ENCODE results near the gene MRPS18A. TPM values are rescaled to one million over a fixed set of nuclear protein-coding genes. Genes with fewer than 3 reads are reported as not detected.

MRPS18A gene
- total and polyA plus RNA-seq, 2 of the 13 experiments (the other 11 are each of a cell fraction or from before 2014, with no cell fraction given), result 87.8 to 89.1 TPM

DNA sequence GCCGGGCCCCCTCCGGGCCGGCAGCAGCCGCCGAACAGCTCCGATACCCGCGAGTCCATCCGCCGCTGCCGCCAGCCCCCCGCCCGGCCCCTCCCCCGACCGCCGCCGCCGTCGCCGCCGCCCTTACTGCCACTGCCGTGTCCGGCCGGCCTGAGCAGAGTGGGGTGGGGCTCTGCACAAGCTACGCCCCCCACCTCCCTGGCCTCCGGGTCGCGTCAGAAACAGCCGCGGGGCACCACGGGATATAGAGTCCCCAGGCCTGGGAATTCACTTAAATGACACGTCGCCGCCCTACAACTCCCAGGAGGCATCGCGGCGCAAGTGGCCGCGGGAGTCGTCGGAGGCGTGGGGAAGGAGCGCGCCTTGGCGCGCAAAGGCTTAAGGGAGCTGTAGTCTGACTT is 58.5 kb downstream of the MRPS18A start, which contains the start of gene GTPBP2 (continued):
- TF ChIP-seq, protein P1, sequence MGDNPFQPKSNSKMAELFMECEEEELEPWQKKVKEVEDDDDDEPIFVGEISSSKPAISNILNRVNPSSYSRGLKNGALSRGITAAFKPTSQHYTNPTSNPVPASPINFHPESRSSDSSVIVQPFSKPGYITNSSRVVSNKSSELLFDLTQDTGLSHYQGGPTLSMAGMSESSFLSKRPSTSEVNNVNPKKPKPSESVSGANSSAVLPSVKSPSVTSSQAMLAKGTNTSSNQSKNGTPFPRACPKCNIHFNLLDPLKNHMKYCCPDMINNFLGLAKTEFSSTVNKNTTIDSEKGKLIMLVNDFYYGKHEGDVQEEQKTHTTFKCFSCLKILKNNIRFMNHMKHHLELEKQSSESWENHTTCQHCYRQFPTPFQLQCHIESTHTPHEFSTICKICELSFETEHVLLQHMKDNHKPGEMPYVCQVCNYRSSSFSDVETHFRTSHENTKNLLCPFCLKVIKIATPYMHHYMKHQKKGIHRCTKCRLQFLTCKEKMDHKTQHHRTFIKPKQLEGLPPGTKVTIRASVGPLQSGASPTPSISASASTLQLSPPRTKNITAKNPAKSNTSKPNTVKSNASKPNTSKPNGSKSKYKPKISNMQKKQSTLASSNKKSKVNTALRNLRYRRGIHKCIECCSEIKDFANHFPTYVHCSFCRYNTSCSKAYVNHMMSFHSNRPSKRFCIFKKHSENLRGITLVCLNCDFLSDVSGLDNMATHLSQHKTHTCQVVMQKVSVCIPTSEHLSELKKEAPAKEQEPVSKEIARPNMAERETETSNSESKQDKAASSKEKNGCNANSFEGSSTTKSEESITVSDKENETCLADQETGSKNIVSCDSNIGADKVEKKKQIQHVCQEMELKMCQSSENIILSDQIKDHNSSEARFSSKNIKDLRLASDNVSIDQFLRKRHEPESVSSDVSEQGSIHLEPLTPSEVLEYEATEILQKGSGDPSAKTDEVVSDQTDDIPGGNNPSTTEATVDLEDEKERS (CRISPR knock-in tag; IDR thresholded peaks at IDR 0.05), result no peak
- 0 out of 2 replicates have a peak, but pooled peaks have one; percentile 11 for TF ChIP-seq ZBTB46 (CRISPR knock-in tag; IDR thresholded peaks at IDR 0.05; ENCODE audit: borderline replicate concordance)
- TF ChIP-seq, protein P2, sequence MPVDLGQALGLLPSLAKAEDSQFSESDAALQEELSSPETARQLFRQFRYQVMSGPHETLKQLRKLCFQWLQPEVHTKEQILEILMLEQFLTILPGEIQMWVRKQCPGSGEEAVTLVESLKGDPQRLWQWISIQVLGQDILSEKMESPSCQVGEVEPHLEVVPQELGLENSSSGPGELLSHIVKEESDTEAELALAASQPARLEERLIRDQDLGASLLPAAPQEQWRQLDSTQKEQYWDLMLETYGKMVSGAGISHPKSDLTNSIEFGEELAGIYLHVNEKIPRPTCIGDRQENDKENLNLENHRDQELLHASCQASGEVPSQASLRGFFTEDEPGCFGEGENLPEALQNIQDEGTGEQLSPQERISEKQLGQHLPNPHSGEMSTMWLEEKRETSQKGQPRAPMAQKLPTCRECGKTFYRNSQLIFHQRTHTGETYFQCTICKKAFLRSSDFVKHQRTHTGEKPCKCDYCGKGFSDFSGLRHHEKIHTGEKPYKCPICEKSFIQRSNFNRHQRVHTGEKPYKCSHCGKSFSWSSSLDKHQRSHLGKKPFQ (CRISPR knock-in tag; IDR thresholded peaks at IDR 0.05; ENCODE audit: insufficient replicate concordance), result no peak
- no peak for TF ChIP-seq PREB (CRISPR knock-in tag; IDR thresholded peaks at IDR 0.05)
- no peak for TF ChIP-seq ETV6 (CRISPR knock-in tag; conservative IDR thresholded peaks at IDR 0.05)
- TF ChIP-seq ZNF614 (CRISPR knock-in tag; IDR thresholded peaks at IDR 0.05; ENCODE audit: borderline replicate concordance), result no peak
- no peak for TF ChIP-seq ZNF570 (CRISPR knock-in tag; IDR thresholded peaks at IDR 0.05; ENCODE audit: borderline replicate concordance)
- TF ChIP-seq ZNF451 (CRISPR knock-in tag; IDR thresholded peaks at IDR 0.05), result no peak
- no peak for TF ChIP-seq NBN (conservative IDR thresholded peaks at IDR 0.05)
- TF ChIP-seq ZNF3 (CRISPR knock-in tag; IDR thresholded peaks at IDR 0.05), result no peak
- no peak for TF ChIP-seq ZNF687 (CRISPR knock-in tag; IDR thresholded peaks at IDR 0.05)
- TF ChIP-seq ZNF282 (IDR thresholded peaks at IDR 0.05; ENCODE audit: partially characterized antibody), result no peak
- TF ChIP-seq ZNF510 (CRISPR knock-in tag; IDR thresholded peaks at IDR 0.05; ENCODE audit: low read depth), result no peak; the same call in 1 of the 2 replicates
- no peak for TF ChIP-seq GLMP (CRISPR knock-in tag; IDR thresholded peaks at IDR 0.05; ENCODE audit: borderline replicate concordance)
- TF ChIP-seq ZNF790 (CRISPR knock-in tag; IDR thresholded peaks at IDR 0.05; ENCODE audit: borderline replicate concordance), result no peak
- no peak for TF ChIP-seq ZNF839 (CRISPR knock-in tag; IDR thresholded peaks at IDR 0.05; ENCODE audit: borderline replicate concordance)

Measured in HepG2 (cell line).